GM12892 (cell line): Measurements from ENCODE around the gene CD276.

Experiments used
- POLR2A ChIP-seq: IDR thresholded peaks from 2 replicates; pipeline ENCODE4 v1.6.1; 2011; ENCODE audit warnings: low read depth, low read length, control low read depth
- POLR2AphosphoS5 ChIP-seq: IDR thresholded peaks from 2 replicates; pipeline ENCODE4 v1.6.1; 2011; ENCODE audit warnings: low read depth, low read length, control low read depth

DNA sequence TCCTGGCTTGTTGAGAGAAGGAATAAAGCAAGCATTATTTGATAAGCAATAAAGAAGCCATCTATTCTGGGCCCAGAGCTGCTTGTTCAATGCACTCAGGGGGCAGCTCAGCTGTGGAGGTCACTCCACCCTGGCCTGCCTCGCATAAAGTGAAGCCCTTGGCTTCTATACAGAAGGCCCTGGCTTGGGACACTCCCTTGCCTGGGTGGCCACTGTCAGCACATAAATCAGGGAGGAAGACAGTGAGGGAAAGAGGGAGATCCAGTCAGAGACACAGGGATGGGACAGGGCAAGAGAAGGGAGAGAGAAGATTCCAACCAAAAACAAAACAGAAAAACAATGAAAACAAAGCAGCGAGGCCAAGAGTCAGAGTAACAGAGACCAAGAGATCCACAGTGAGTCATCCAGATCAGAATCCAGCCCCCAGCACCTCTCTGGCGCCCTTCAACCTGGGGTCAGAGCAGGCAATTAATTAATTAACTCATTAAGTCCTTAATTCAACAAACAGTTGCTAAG lies 57.2 kb downstream of the CD276 start:
- TF ChIP-seq POLR2A: no peak
- no peak for TF ChIP-seq POLR2AphosphoS5
